PC-9 (cell line): ENCODE data around the gene AGAP3. TPM values are rescaled to one million over a fixed set of nuclear protein-coding genes. Genes with fewer than 3 reads are reported as not detected.

Source experiments
- BruUV-seq: library from RNA; stranded (reverse); fragments of 400-500 nt; replicated peaks from 2 replicates; lab custom pipeline; 2021; lab: Mats Ljungman, UMichigan
- CTCF ChIA-PET: fragments of 300-600 bp; sonication (Branson Sonifier 250); formaldehyde crosslinking; loops from one replicate; lab custom pipeline; 2022; ENCODE audit warnings: antibody characterized with exemption; lab: Charles Lee
- POLR2A ChIA-PET: fragments of 300-600 bp; sonication (Branson Sonifier 250); formaldehyde crosslinking; loops from one replicate; lab custom pipeline; 2022; ENCODE audit warnings: antibody characterized with exemption; ENCODE audit not compliant: unreplicated experiment; lab: Charles Lee
- DNase-seq, 2 experiments: peaks; one replicate each; pipeline versions ENCODE4 v3.0.0 to v3.0.0-alpha.2; 2015 to 2022; ENCODE audit warnings: mixed read lengths in 1 of 2
- H2AFZ ChIP-seq: fragments of 200-600 bp; sonication (generic); 2 replicates; pipeline ENCODE4 v1.8.1; 2017; ENCODE audit warnings: antibody characterized with exemption
- H3F3A ChIP-seq: fragments of 200-600 bp; sonication (generic); 2 replicates; pipeline ENCODE4 v1.8.1; 2017; ENCODE audit warnings: antibody characterized with exemption, mild to moderate bottlenecking, low read depth; ENCODE audit not compliant: insufficient read depth
- H3K27ac ChIP-seq: fragments of 200-600 bp; sonication (generic); 2 replicates; pipeline ENCODE4 v1.6.1; 2016; ENCODE audit warnings: mixed run types
- H3K27me3 ChIP-seq: fragments of 200-600 bp; sonication (generic); 2 replicates; pipeline ENCODE4 v1.6.1; 2016; ENCODE audit warnings: low read depth, mixed run types; ENCODE audit not compliant: insufficient read depth
- H3K36me3 ChIP-seq: fragments of 200-600 bp; sonication (generic); 2 replicates; pipeline ENCODE4 v1.6.1; 2016; ENCODE audit warnings: low read depth, mixed run types
- H3K4me1 ChIP-seq: fragments of 200-600 bp; sonication (generic); replicated peaks from 2 replicates; pipeline ENCODE4 v1.6.1; 2016; ENCODE audit warnings: mixed run types; ENCODE audit not compliant: insufficient read depth
- H3K4me2 ChIP-seq: fragments of 200-600 bp; sonication (generic); 2 replicates; pipeline ENCODE4 v1.6.1; 2017; ENCODE audit warnings: mixed run types
- H3K4me3 ChIP-seq: fragments of 200-600 bp; sonication (generic); 2 replicates; pipeline ENCODE4 v1.6.1; 2016; ENCODE audit warnings: mixed run types
- H3K79me2 ChIP-seq: fragments of 200-600 bp; sonication (generic); 2 replicates; pipeline ENCODE4 v1.6.1; 2017; ENCODE audit warnings: low read depth, mixed run types
- H3K9me2 ChIP-seq: fragments of 200-600 bp; sonication (generic); 2 replicates; pipeline ENCODE4 v1.8.1; 2017; ENCODE audit warnings: mild to moderate bottlenecking; ENCODE audit not compliant: insufficient read depth
- H3K9me3 ChIP-seq: fragments of 200-600 bp; sonication (generic); 2 replicates; pipeline ENCODE4 v1.8.1; 2016; ENCODE audit warnings: low read depth; ENCODE audit not compliant: insufficient read depth
- H4K20me1 ChIP-seq: fragments of 200-600 bp; sonication (generic); 2 replicates; pipeline ENCODE4 v1.8.1; 2017; ENCODE audit not compliant: insufficient read depth
- CTCF ChIP-seq: fragments of 200-600 bp; sonication (generic); conservative IDR thresholded peaks from 2 replicates; pipeline ENCODE4 v1.6.1; 2017; ENCODE audit warnings: mixed run types, antibody characterized with exemption, mild to moderate bottlenecking, moderate library complexity
- EZH2 ChIP-seq: fragments of 200-600 bp; sonication (generic); IDR thresholded peaks from 2 replicates; pipeline ENCODE4 v1.8.0; 2017; ENCODE audit warnings: antibody characterized with exemption, low read depth
- intact Hi-C: fragments of 100-400 bp; cut with micrococcal nuclease; formaldehyde crosslinking; loops from one replicate; pipeline ENCODE4 v1.10.0; 2022; ENCODE audit not compliant: unreplicated experiment
- total RNA-seq: library from RNA; stranded (reverse); gene quantifications from 2 replicates; pipeline ENCODE4 v1.2.3, GENCODE V29; 2021

The AGAP3 gene
- total RNA-seq, 1 experiment from 2014 or later, result 103 TPM

DNA sequence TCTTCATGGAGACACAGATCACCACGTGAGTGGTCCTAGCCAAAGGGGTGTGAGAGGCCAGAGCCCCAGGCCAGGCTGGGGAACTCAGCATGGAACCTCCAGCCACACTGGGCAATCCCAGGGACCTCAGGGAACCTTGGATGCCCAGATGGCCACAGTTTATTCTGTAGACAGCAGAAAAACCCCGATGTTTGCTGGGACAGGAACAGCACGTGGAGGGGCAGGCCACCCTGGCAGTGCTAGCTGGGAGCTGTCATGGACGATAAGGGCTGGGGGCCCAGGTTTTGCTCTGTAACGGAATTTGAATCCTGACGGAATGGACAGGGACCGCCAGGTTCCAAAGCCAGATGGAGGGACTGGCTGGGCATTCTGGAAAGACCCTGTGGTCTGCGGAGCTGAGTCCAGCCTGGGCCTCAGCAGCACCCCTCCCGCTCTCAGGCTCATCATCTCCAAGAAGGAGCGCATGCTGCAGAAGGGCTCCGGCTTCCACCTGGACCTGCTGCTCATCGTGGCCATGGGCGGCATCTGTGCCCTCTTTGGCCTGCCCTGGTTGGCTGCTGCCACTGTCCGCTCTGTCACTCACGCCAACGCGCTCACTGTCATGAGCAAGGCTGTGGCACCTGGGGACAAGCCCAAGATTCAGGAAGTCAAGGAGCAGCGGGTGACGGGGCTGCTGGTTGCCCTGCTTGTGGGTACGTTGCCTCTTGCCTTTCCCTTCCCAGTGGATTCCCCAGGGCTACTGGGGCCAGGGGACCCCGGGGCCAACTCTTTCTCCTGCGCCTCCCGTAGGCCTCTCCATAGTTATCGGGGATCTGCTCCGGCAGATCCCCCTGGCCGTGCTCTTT, 11.2 kb upstream of the AGAP3 start:
- intact Hi-C loops, result no loop called here
- Histone ChIP-seq H3K4me1 (peaks cover 6% of the 10 kb centered on the region), H3K27ac (no peak overlapping the region), H3K4me2 (no peak overlapping the region), H3K9me3 (no peaks in the 10 kb centered on the region), H3K36me3 (peaks cover 3% of the 10 kb centered on the region; the same call in 1 of the 2 replicates), H4K20me1 (peaks cover 8% of the 10 kb centered on the region; the same call in 1 of the 2 replicates), H3K79me2 (peaks cover 15% of the 10 kb centered on the region), H3K4me3 (no peak overlapping the region), H3K9me2 (no peaks in the 10 kb centered on the region), H2AFZ (no peak overlapping the region), H3K27me3 (no peaks in the 10 kb centered on the region), H3F3A (peaks cover 43% of the 10 kb centered on the region)
- no peak for DNase-seq
- ChIA-PET CTCF (interaction anchor here (0.6 kb wide), 1 partner anchor 279 kb away, joined by 10 read pairs; no protein-coding TSS in a partner anchor), POLR2A (interaction anchor here (0.6 kb wide), 1 partner anchor 1080 kb away, joined by 8 read pairs; no protein-coding TSS in a partner anchor)
- BruUV-seq, result no TSS peak
- no peak for TF ChIP-seq CTCF
- no peak for TF ChIP-seq EZH2

DNA sequence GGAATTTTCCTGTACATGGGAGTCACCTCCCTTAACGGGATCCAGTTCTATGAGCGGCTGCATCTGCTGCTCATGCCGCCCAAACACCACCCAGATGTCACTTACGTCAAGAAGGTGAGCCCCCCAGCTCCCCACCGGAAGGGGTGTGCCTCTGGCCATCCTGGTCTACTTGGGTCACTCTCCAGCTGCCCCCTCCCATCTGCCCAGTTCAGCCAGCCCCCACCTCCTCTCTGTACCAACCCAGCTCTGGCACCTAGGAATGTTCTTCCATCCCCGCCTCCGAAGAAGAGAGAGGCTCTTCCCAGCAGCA, 10.7 kb upstream of the AGAP3 start:
- Histone ChIP-seq H3K9me2 (no peaks in the 10 kb centered on the region), H3K9me3 (no peaks in the 10 kb centered on the region), H3K36me3 (peaks cover 3% of the 10 kb centered on the region; the same call in 1 of the 2 replicates), H3K27me3 (no peaks in the 10 kb centered on the region), H3K4me3 (no peak overlapping the region), H3K4me2 (no peak overlapping the region), H3K79me2 (peaks cover 20% of the 10 kb centered on the region), H2AFZ (no peak overlapping the region), H3K4me1 (peaks cover 6% of the 10 kb centered on the region), H4K20me1 (peaks cover 8% of the 10 kb centered on the region; the same call in 1 of the 2 replicates), H3K27ac (no peak overlapping the region), H3F3A (peaks cover 43% of the 10 kb centered on the region)
- POLR2A ChIA-PET, result interaction anchor here (0.6 kb wide), 1 partner anchor 1079 kb away, joined by 8 read pairs; no protein-coding TSS in a partner anchor
- no TSS peak for BruUV-seq
- CTCF ChIA-PET, result no interaction called here
- intact Hi-C loops, result no loop called here
- DNase-seq, result no peak
- TF ChIP-seq CTCF (no peak), EZH2 (no peak)

DNA sequence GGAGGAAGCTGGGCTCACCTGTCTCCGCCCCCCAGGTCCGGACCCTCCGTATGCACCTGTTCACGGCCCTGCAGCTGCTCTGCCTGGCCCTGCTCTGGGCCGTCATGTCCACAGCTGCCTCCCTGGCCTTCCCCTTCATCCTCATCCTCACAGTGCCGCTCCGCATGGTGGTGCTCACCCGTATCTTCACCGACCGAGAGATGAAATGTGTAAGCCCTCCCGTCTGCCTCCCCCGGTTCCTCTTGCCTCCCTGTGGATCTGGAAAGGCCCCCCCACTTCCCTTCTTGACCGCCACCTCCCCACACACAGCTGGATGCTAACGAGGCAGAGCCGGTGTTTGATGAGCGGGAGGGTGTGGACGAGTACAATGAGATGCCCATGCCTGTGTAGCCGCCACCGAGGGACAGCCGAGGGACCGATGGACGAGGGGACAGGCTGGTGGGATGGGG, 10.3 kb upstream of the AGAP3 start:
- H3K36me3 ChIP-seq, result peaks cover 3% of the 10 kb centered on the region; the same call in 1 of the 2 replicates
- intact Hi-C loops, result no loop called here
- no peaks in the 10 kb centered on the region for H3K9me2 ChIP-seq
- POLR2A ChIA-PET, result interaction anchor here (0.6 kb wide), 1 partner anchor 1079 kb away, joined by 8 read pairs; no protein-coding TSS in a partner anchor
- peaks cover 6% of the 10 kb centered on the region for H3K4me1 ChIP-seq
- no peak overlapping the region for H3K4me3 ChIP-seq
- H3K27ac ChIP-seq, result no peak overlapping the region
- TSS peak; percentile 8 for BruUV-seq
- H4K20me1 ChIP-seq, result peaks cover 8% of the 10 kb centered on the region; the same call in 1 of the 2 replicates
- H3K79me2 ChIP-seq, result peaks cover 20% of the 10 kb centered on the region
- TF ChIP-seq CTCF, result no peak
- no peak for TF ChIP-seq EZH2
- no peak overlapping the region for H3K4me2 ChIP-seq
- H3K9me3 ChIP-seq, result no peaks in the 10 kb centered on the region
- CTCF ChIA-PET, result no interaction called here
- DNase-seq, result no peak
- H2AFZ ChIP-seq, result no peak overlapping the region
- H3F3A ChIP-seq, result peaks cover 45% of the 10 kb centered on the region
- no peaks in the 10 kb centered on the region for H3K27me3 ChIP-seq
